COLO668 (cell line): ENCODE results near the gene MRM3.
"Not testable (repeated sequence)": the region's sequence is repeated elsewhere in the genome, so short reads cannot be mapped to it uniquely, and the experiment has no call there.

ENCODE experiments used
- DNase-seq: peaks from one replicate; lab custom pipeline; 2025; ENCODE audit not compliant: unreplicated experiment; lab: John Stamatoyannopoulos, UW

MRM3 gene

DNA sequence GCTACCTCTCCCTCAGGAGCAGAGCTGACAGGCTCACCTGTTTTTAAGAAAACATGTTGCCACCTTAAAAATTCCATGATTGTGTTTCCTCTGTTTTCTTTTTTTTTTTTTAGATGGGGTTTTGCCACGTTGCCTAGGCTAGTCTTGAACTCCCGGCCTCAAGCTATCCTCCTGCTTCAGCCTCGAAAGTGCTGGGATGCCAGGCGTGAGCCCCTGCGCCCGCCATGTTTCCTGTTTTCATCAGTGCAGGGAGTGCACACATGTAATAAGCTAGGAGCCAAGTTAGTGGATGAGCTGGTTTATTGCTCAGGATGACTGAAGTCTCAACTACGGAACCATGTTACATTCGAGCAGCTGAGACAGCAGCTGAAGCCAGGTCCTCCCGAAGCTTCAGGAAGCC lies 13.6 kb downstream of the MRM3 start:
- no peak for DNase-seq

DNA sequence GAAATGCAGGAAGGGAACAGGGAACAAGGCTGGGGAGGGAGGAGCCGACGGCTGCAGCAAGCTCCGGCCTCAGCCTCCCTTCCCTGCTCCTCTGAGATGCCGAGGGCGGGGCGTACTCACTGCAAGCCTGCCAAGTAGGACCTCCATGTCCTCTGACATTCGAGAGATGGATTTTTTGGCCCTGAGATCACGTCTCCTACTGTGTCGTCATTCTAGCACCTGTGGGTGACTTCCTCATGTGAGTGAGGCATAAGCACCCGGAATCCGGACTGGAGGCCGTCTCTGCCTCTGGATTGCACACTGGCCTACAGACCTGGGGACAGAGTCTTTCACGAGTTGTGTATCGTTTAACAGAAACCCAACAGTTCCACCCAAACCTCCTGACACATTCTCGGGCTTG lies 14.5 kb downstream of the MRM3 start:
- no peak for DNase-seq

DNA sequence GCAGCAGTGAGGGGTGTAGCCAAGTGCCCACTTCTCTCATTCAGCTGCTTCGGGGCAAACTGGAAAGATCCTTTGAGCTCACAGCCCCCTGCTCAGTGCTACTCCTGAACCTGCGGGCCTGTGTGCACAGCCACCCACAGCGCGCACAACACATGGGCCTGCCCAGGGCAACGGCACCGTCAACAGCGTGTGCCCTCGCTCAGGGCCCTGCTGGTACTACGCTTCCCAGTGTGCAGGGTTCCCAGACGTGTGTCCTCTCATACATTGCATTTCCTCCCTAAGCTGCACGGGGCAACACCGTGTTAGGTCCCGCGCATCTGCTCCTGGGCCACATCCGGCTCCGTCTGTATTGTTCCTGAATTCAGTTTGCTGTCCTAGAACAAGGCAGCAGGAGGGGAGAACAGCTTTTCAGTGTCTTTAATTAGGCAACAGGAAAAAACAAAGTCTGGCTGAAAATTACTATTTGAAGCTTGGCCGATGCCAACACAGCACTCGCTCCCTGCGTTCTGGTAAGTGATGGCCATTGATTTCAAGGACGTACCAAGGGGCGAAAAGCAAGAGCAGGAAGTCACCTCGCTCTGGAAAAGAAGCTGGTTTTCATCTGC lies 15.2 kb downstream of the MRM3 start:
- DNase-seq = no peak

DNA sequence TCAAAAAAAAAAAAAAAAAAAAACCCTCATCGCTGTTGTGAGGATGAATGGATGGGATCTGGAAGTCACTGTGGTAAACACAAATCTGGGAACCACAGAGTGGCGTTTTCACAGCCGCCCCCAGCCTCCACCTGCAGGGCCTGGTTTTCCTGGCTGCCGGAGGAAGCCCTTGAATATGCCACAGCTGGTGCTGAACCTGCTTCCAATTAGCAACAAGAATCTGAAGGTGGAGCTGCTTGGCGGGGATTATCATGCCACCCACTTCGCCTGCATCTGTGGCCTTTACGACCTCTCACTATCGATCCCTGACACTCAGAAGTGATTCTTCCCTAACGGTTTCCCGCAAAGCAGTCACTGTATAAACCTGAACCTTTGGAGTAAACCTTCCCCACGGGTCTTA lies 16.1 kb downstream of the MRM3 start:
- no peak for DNase-seq

DNA sequence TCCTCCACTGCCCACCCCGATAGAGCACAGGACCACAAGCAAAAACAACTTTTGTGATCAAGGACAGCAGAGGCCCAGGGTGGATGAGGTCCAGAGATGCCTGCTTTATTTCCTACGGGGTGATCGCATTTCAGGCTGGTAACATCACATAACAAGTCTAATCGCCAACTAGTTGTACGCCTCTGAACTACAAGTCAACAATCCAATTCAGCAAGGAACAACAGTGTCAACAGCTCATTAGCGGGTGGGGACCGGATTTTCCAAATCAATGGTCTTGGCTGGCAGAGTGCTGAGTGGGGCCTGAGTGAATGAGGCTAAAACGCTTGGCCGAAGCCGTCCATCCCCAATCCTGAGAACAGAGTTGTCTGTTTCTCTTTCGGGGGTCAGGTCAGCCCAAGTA lies 17.1 kb downstream of the MRM3 start:
- DNase-seq = no peak

DNA sequence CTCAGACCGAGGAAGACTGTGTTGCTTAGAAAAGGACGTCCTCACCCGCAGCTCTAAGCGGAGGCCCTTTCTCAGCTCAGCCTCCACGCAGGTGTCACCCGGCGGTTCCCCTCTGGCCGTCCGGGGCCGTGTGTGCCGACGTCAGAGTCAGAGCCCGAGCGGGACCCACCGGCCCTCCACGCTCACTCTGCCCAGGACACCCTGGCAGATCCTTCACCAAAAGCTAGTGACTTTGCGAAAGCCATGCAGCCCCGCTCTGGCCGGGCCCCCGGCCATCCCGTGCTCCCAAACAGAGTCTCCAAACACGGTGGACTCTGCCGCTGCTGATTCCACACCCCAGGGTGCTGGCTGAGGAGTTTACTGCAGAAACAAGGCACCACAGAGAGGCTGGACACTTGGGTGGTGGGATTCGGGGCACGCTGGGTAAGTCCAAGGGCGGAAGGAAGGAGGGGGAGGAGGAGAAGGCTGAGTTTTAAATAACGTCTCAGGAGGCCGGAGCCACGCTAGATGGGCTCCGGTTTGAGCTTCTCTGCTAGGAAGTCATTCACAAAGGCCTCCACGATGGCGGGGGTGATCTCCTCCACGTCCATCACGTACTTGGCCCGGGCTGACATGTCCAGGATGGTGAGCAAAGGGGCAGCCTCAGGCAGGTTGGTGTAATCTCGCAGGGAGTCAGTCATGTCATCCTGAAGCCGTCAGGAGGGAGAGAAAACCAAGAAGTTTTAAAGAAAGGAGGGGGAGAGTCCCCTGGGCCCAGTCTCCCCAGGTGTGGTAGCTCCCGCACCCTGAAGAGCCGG lies 18.5 kb downstream of the MRM3 start:
- no peak for DNase-seq

DNA sequence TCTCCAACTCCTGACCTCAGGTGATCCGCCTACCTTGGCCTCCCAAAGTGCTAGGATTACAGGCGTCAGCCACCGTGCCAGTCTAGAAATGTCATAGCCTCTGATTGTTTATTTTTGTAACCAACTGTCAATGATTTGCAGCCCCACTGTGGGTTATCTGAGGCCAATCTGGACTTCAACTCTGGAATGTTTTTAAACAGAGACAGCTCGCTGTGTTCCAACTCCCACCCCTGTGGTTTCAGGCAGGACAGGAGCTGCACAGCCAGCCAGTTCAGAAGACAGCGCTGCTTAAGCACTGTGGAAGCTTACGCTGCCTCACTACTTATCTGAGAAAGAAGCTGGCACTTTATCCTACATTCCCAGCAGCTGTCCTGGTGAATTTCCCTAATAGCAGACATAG lies 19.5 kb downstream of the MRM3 start:
- no peak for DNase-seq

DNA sequence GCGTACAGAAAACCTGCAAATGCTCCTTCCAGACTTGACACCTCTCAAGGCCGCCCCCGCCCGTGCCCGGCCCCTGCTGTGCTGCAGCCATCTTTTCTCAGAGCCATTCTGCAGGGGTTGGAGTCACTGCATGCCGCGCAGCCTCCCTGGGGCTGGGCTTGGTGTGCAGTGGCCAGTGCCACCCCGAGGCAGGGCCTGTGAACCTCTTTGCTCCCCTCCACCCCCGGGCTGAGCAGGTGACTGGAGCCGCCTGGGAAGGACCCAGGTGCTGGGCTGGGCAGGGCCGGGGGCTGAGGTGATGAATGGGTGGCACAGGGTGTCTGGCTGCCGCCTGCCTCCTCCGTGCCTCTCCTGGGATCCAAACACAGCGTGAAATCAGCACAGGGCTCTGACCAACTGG lies 20.3 kb downstream of the MRM3 start:
- no peak for DNase-seq

DNA sequence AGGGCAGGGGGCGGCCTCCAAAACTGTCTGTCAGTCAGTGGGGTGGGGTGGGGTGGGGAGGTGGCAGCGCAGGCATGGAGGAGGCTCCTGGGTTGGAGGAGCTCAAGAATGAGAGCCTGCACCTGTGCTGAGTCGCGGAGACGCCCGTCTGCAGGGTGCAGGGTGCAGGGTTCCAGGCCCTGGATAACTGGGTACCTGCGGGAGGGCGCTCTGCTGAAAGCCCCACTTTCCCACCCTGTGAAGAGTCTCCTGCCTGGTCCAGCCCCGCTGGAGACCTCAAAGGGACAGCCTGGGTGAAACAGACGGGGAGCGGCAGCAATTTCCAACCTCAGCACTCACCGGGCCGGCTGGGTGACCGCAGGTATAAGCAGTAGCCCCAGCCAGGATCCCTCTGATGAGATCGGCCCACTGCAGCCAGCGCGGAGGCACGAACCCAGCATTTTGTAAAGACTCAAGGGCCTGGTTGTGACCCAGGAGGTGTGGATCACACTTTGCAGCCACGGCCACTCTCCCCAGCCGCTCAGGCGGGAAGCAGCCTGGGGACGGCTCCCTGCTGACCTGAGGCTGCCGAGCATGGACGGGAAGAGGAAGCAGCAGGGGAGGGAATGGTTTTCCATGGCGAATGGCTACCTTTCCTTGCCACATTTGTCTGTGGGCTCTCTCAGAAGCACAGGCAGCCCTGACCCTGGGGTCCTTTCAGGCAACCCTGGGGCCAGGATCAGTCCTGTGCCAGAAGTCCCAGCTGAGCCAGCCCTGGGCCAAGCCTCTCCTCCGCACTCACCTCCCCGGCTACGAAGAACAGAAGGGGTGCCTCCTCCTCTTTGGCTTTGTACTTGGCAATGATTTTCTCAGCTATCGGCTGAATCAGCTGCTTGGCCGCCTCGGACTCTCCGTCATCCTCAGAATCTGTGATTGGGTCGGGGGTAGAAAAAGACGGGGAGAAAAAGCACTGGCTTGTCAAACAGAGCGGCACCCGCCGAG lies 21.0 kb downstream of the MRM3 start:
- DNase-seq = no peak

DNA sequence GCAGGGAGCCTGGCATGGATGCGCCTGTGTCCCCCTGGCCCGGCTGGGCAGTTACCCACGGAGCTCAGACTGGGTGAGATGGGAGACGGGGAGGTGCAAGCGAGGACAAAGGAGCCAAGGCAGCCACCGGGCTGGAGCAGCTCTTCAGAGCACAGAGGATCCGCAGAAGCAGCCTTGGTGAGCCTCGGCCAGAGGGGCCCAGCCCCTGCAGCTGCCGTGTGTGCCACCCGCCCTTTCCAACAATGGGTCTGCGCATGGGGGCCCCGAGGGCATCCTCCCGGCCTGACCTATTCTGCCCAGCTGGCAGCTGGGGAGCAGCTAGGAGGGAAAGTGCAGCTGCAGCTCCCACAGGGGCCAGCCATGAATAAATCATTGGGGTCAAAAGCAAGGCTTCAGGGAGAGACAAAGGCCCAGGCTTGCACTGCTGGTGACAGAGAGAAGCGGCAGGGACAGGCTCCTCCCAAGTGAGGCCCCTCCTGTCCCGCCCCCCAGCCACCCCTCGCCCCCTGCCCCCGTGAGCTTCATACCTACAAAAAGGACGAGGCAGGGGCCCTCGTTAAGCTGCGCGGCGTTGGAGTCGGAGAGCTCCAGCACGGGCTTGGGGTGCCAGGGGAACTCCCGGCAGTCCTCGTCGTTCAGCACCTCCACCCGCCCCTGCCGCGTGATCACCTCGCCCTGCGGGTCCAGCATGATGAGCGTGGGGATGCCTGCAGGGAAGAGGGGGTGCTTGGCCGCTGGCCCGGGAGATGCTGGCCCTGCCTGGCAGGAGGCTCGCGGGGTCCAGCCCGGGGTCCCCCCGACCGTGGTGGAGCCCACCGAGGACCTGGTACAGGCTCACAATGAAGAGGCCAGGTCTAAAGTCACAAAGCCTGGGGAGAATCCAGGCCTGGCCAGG lies 22.6 kb downstream of the MRM3 start:
- peak; percentile 47 for DNase-seq

DNA sequence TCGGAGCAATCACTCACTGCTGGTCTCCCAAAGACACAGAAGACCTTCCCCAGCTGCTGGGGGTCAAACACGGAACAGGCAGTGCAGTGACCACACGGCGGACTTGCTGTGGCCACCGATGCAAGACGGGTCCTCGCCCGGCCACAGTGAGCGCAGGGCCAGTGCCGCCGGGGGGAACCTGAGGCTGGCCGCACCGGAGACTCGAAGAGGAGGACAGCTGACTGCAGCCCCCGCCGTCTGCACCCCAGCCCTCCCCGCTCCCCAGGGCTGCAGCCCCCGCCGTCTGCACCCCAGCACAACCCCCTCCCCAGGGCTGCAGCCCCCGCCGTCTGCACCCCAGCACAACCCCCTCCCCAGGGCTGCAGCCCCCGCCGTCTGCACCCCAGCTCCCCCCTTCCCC lies 23.7 kb downstream of the MRM3 start:
- not testable (repeated sequence) for DNase-seq

DNA sequence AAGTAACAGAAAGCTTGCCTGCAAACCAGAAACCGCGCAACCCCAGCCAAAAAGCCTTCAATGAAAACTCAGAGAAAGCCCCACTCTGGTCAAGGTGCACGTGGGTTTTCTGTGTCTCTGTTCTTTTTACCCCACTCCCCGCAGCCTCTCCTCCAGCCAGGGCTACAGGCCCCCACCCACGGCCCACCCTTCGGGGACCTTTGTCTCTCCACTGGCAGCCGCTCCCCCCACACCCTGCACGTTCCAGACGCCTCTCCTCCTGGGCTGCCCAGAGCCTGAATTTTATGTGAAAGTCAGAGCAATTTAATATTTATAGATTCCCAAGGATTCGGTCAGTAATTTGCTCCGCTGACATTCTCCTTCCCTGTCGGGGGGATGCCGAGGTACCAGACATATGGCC lies 24.2 kb downstream of the MRM3 start:
- no peak for DNase-seq

DNA sequence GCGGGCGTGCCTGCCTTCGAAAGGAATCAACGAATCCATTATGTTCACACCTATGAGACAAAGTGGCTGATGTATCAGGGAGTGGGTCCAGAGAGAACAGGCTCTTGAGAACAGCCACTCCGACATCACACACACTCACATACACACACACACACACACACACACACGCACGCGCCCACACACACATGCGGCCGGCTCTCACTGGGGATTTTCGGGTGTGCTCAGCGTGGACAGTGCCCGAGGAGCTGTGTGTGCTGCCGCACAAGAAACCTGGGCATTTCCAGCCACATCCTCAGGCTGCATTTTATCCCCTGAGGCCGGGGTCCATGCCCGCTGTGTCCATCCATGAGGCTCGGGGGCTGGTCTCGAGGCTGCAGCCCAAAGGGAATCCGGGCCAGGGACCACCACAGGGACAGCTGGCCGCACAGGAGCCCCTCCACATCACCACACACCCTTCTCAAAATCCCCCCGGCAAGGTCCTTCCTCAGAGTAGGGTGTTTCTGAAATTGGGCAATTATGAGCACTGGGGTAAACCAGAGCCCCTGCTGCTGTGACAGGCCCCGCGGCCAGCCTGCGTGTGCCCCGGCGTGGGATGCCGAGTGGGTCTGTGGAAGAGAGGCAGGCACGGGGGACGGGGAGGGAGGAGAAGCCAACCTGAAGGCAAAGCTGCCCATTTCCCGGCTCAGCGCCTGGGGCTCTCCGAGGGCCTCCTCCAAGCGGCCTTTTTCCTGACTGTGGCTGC lies 24.8 kb downstream of the MRM3 start:
- DNase-seq = no peak

DNA sequence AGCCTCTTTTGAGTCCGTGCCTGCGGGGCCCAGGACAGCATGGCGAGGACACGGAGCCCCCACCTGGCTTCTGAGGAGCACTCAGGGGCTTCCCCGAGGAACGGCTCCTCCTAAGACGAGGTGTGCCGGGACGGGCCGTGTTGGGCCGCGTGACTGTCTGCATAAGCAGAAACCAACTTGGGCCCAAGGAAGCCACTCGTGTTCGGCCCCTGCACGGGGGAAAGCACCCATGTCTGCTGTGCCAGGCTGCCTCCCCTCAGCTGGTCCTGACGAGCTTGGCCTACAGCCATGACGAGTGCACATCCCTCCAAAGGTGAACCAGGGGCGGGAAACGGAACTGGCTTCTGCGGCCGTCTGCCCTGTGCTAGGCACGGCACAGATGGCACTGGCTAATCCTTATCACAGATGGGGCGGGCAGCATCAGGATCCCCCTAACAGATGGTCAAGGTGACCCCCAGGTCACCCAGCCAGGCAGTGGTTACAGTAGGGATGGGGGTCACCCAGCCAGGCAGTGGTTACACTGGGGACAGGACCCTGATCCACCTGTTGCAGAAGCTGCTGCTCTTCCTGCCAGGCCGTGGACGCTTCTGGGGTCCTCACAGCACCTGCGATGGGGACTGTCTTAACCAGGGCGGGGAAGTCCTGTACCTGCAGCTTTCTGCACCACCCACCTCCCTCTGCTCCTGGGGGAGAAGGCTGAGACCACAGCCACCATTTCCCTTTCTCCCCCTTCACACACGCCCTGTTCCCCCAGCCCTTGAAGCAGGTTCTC lies 25.6 kb downstream of the MRM3 start:
- DNase-seq = no peak

DNA sequence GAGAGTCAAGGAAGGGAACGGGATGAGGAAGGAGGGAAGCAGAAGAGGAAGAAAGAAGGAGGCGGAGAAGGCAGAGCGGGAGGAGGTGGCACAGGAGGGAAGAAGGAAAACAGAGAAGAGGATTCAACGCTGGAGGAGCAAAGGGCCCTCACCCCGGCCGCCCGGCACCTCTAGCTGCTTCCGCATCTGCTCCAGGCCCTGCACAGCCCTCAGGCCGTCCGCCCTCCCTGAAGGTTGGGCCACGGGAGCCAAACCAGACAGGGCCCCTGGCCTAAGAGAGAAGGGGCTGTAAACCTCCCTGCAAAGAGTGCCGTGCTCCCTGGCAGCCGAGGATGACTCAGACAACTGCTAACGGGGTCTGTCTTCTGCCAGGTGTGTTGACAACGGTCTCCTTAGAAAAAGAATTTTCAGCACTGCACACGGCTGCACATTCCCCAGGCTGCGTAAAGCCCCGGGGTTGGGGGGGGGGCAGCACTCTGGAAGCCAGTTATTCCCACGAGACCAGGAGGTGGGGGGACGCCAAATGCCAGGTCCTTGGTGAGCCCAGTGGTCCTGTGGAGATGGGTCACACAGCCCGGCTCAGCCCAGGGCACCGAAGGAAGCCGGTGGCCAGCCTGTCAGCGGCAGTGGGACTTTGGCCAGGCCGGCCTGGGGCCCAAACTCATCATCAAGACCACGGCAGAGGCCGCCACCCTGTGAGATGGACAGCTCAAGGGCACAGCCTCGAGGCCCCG lies 29.1 kb downstream of the MRM3 start:
- DNase-seq = no peak

DNA sequence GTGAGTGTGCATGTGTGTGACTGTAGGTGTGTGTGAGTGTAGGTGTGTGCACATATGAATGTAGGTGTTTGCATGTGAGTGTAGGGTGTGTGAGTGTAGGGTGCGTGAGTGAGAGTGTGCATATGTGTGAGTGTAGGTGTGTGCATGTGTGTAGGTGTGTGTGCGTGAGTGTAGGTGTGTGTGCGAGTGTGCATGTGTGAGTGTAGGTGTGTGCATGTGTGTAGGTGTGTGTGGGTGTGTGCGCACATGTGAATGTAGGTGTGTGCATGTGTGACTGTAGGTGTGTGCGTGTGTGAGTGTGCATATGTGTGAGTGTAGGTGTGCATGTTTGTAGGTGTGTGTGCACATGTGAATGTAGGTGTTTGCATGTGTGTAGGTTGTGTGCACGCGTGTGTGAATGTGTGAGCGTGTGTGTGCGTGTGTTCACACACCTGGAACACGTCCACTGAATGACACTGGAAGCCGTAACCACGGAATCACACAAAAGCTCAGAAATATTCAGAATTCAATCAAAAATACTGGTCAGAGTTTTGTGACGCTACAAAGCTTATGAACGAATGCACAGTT lies 30.6 kb downstream of the MRM3 start:
- no peak for DNase-seq

DNA sequence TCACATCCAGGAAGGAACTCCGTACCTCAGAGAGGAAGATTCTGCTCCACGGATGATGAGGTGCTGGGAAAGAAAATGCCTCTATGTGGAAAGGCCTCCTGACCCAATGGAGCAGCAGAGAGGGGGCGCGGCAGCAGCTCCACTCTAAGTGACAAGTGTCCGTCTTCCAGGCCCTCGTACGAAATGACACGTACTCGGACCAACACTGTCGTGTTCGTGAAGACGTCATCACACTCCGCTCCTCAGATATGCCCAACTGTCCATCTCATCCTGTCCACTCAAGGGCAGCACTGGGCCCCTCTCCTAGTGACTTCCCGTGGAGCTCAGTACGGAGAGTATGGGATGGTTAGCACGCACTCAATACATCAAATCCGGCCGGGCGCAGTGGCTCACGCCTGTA lies 32.2 kb downstream of the MRM3 start:
- no peak for DNase-seq

DNA sequence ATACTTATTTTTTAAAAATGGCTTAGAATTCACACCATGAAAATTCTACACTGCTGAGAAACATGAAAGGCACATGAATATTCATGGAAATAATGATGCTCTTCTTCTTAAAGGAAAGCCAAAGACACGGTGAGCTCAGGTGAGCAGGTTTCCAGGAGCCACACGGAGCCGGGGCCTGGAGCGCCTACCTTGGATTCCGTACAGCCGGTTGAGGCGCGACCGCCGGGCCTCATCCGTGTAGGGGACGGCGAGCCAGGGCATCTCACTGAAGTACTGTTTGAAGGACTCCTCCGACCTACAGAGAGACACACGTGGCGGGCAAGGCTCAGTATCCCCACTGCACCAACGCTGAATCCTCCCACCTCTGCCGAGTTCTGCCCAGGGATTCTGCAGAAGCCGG lies 37.1 kb downstream of the MRM3 start:
- DNase-seq = no peak
